Measurements from ENCODE around the gene RPS6KA2.

- TF ChIP-seq CTCF (IDR thresholded peaks at IDR 0.05) (no peak), POLR2A (IDR thresholded peaks at IDR 0.05) (no peak), POLR2AphosphoS5 (IDR thresholded peaks at IDR 0.05) (no peak)
Measured at GRCh38 chr6:166563805-166564204, 63.2 kb downstream of the RPS6KA2 start.

Data from breast epithelium (tissue), 3 donors.